GM18505 (cell line): Measurements from ENCODE around the gene CLEC17A.
"Not testable (repeated sequence)": the region's sequence is repeated elsewhere in the genome, so short reads cannot be mapped to it uniquely, and the experiment has no call there.

ENCODE experiments used
- ATAC-seq: cut with Tn5 transposase; IDR thresholded peaks from one replicate; pipeline ENCODE4 v1.9.1; 2021; ENCODE audit not compliant: unreplicated experiment
- POLR2A ChIP-seq: IDR thresholded peaks from 4 replicates; pipeline ENCODE4 v1.6.1; 2011; ENCODE audit warnings: borderline replicate concordance; ENCODE audit not compliant: insufficient read depth, insufficient read length; ENCODE audit errors: extremely low read depth

CLEC17A gene

GRCh38 chr19:14565298-14565679 is 17.6 kb upstream of the CLEC17A start:
- no peak for TF ChIP-seq POLR2A
- ATAC-seq: no peak

DNA sequence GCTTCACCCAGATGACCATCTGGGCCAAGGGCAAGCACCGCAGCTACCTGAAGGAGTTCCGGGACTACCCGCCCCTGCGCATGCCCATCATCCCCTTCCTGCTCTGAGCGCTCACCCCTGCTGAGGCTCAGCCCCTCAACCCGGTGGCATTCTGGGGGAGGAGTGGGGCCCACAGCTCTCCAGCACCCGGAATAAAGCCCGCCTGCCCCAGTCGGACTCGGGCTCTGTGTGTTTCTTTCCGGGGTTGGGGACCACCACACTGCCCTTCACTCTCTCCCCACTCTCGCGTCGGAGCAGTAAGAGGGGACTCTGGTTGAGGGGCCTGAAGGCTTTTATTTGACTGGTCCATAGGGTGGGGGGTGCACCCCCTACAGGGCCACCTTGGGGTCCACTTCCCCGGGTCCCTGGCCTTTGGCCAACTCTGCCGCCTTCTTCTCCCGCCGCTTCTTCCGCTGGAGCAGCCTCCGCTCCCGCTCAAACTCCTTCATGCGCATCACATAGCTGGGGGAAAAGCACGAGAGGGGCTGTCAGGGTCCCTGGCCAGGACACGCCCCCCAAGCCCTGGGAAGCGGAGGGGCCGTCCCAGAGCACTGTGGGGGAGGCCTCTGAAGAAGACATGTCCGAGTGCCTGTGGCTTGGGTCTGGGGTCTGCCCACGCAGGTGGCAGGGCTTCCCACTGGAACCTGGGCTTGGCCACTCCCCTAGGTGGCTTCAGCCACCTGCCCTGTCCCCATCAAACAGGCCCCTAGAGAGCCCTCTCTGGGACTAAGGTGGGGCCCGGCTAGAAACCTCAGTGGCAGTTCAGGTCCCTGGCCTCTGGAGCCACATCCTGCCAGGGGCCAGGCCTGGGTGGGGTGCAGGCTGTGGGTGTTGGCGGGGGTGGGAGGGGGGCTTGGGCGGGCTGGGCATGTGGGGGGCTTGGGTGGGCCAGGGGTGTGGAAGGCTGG is 16.8 kb upstream of the CLEC17A start:
- TF ChIP-seq POLR2A: no peak
- no peak for ATAC-seq

- TF ChIP-seq POLR2A: no peak
- no peak for ATAC-seq
Measured at GRCh38 chr19:14566712-14567077, 16.2 kb upstream of the CLEC17A start.

DNA sequence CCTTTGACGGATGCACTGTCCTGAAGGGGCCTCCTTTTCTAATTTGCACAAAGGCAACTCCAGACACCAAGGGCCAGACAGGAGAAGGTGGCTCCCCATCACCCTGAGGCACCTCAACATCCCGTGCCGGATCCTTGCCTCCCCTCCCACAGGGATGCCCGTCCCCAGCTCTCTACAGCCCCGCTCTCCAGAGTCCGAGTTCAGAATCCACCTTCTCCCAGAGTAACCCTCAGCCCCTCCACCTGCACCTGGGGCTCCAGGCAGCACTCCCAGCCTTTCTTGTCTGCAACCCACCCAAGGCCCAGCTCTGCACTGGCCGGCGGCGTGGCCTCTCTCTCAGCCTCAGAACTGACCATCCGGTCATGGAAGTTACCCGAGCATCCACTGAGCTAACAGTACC is 15.8 kb upstream of the CLEC17A start:
- no peak for TF ChIP-seq POLR2A
- ATAC-seq: no peak

DNA sequence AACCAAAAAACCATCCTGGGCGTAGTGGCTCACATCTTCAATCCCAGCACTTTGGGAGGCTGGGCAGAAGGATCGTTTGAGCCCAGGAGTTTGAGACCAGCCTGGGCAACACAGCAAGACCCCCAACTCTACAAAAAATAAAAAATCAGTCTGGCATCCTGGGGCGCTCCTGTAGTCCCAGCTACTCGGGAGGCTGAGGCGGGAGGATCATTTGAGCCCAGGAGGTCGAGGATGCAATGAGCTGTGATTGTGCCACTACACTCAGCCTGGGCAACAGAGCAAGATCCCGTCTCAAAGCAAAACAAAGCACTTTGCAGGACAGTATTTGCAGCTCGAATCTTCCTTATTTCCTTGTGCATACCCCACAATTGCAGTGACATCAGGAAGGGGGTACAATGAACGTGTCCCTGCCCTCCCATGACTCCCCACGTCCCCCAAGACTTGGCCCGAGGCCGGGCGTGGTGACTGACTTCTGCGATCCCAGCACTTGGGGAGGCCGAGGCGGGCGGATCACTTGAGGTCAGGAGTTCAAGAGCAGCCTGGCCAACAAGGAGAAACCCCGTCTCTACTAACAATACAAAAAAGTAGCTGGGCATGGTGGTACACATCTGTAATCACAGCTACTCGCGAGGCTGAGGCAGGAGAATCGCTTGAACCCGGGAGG is 11.9 kb upstream of the CLEC17A start:
- no peak for TF ChIP-seq POLR2A
- ATAC-seq: no peak

DNA sequence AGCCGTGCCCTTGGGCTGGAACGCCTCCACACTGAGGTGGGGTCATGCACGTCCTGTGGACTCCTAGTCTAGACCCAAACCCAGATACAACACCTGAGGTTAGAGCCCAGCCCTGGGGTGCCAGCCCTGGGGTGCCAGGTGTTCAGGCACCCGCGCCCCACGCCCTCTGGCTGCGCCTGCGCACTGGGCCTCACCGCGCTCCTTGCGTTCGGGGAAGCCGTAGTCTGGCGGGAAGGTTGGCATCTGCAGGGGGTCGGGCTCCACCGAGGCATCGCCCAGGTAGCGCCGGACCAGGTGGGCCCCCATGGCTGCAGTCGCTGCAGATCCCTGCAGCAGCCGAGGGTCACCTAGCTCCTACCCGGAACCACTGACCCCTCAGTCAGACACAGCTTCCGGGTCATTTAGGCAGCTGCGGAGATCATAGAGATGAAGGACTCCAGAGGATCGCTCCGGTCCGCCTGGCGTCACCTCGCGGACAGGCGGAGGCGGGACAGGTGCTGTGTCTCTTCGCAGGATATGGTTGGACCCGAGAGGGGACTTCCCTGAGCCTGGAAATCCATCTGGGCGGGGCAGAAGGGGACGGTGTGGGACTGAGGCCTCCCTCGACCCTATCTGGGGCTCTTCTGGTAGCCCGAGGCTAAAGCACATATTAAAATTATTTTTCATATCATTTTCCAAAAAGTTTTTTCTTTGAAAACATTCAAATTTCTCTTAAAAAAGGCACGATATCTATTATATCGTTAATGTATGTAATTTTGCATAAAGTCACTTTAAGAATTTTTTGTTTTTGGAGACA is 11.0 kb upstream of the CLEC17A start, which contains the start of gene NDUFB7:
Gene NDUFB7 (minus strand): TSS at position 372 of the 796 bp plus-strand sequence. CDS start 66 bp downstream, at position 306.
- TF ChIP-seq POLR2A: peak; percentile 89
- ATAC-seq: peak; percentile 86

DNA sequence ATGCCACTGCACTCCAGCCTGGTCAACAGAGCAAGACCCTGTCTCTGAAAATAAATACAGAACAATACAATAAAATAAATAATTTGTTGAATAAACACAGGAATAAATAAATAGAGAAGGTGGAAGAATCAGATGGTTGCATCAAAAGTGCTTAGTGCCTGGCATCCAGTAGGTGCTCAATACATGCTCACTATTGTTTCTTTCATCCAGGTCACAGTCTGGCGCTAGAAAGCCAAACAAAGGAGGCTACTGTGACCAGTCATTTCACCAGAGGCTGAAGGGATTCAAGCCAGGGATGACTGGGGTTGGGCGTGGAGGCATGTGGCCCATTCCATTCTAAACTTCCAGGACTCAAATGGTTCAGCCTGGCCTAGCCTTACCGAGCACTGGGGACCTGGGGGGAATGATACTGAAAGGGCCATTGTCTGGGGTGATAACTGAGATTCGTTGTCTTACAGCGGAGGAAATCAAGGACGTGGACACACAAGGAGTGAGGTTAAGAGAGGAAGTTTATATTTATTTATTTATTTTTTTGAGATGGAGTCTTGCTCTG is 7.4 kb upstream of the CLEC17A start:
- no peak for TF ChIP-seq POLR2A
- ATAC-seq: no peak

GRCh38 chr19:14576363-14576762 is 6.5 kb upstream of the CLEC17A start:
- no peak for ATAC-seq
- TF ChIP-seq POLR2A: no peak

- no peak for TF ChIP-seq POLR2A
- no peak for ATAC-seq
Measured at GRCh38 chr19:14577264-14577663, 5.6 kb upstream of the CLEC17A start.

DNA sequence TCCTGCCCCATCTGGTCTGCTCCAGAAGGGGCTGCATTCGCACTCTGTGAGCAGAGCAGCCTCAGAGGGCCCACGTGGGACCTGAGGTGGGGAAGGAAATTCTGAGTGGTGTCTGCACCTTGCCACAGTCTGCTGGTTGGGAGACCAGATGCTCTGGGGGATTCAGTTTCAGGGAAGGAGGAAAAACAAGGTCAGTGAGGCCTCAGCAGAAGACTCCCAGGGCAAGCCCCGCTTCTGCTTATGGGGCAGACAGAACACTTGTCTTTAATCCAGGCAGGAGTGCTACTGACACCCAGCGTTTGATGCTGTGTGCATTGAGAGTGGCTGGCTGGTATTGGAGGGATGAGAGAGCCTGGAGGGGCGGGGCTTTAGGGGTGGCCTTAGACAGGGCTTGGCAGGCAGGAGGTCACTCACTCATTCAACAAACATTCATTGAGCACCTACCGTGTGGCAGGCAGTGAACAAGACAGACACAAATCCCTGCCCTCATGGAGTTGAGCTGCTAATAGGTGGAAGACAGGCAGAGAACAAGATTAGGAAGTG is 4.9 kb upstream of the CLEC17A start:
- ATAC-seq: no peak
- no peak for TF ChIP-seq POLR2A

GRCh38 chr19:14580623-14581237 is 2.2 kb upstream of the CLEC17A start:
- TF ChIP-seq POLR2A: no peak
- no peak for ATAC-seq

- not testable (repeated sequence) for ATAC-seq
Measured at GRCh38 chr19:14584372-14584771, 1.5 kb downstream of the CLEC17A start.

GRCh38 chr19:14585187-14585586 is 2.3 kb downstream of the CLEC17A start:
- peak; percentile 74 for ATAC-seq

DNA sequence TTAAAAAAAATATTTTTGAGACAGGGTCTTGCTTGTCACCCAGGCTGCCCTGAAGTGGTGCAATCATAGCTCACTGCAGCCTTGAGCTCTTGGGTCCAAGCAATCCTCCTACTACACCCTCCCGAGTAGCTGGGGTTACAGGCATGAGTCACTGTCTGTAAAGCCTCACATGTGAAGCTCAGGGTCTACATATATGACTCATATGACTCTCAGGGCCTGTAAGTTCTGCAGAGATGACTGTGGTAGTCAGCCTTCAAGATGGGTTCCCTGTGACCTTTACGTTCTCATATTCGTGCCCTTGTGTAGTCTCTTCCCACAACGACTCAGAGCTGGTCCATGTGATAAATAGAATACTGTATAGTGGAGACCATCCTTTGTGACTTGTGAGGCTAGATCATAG is 6.5 kb downstream of the CLEC17A start:
- not testable (repeated sequence) for ATAC-seq
